HS-5 (cell line): ENCODE data around the gene ARPC5.

ENCODE experiments used
- DNase-seq: peaks from one replicate; pipeline ENCODE4 v3.0.0-alpha.2; 2012; ENCODE audit warnings: low read depth

ARPC5 gene

DNA sequence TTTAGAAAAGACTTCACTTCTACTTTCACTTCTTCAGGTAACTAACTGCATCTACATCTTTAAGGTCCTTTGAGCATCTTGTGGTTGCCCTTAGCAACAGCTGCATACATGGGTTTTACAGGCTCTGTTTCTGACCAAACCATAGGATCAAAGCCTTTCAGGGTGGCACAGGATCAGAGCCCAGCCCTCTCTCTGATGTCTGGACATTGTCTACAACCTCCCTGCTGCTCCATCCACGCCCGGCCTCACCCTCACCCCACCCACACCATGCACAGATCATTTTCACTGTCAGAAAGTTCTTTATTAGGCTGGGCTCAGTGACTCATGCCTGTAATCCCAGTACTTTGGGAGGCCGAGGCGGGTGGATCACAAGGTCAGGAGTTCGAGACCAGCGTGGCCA, 50.5 kb downstream of the ARPC5 start:
- no peak for DNase-seq

DNA sequence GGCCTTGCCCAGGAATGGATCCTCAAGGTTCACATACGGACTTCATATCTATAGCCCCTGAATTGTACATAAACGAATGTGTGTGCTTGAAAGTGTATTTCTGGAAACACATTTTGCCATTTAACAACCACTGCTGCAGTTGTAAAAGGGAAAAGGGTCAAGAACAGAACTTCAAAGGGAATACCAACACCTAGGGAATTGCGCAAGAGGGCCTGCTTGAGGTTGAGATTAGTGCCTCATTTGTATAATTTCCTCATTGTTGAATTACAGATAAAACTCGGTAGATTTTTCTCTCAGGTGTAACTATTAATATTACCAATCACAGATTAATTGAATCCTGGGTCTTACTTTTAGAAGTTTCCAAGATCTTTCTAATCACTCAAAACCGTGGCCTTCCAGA, 51.4 kb downstream of the ARPC5 start:
- no peak for DNase-seq

DNA sequence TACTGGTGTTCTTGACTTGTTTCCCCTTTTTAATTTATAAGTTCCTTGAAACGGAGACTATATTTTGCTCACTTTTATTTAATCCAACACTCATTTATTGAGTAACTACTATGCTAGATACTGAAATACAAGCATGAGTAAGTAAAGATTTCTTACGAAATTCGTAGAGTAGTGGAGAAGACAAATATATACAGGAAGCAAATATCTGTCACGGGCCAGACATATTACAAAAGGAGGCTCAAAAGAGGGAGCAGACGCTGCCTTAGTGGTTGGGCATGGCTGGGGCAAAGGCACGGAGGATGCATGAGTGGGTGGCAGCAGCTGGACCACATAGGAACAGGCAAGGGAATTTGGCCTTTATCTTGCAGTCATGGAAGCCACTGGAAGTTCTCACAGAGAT, 52.1 kb downstream of the ARPC5 start:
- DNase-seq, result no peak

DNA sequence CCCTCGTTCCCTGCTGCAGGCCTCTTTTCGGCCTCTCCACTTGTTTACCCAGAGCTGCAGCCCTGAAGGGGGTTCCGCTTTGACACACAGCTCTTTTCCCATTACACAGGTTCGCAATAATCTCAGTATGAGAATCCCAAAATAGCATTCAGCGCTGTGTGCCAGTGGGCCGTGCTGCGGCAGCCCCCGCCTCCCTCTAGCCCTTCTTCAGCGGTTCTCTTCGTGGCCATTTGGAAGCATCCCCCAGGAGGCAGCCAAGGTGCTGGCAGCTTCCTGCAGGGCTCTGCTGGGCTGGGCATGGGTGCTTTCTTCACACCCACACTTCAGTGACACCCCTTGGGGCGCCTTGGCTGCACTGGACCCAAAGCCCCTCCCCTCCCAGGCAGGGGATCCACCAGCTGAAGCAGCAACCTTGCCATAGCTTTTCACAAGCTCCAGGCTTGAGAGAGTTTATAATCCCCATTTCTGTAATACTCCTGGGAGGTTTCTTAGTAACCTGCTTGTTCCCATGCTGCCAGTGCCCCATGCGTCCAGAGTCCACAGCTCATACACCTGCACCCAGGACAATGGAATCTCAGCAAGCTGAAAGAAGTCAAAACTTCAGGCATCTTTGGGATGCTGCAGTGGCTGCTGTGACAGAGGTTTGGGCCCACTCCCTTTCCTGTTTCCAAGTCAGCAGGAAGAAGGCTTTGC, 53.4 kb downstream of the ARPC5 start:
- DNase-seq, result no peak

DNA sequence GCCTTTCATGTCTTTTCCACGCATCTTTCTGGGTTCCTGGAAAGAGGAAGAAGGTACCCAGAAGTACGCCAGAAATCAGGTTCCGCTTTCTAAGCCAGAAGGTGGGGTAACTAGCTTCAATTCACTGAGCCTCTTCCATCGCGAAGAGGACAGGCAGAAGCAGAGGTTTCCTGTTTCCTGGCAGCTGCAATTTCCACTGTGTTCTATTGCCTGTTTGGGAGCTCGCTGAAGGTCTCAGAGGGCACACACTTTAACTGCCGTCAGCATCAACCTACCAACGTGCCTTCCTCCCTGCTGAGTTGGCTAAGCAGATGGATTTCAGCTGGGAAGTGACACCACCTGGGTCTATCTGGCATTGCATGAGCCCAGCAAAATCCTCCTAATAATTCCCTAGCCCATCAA, 55.3 kb downstream of the ARPC5 start:
- no peak for DNase-seq

DNA sequence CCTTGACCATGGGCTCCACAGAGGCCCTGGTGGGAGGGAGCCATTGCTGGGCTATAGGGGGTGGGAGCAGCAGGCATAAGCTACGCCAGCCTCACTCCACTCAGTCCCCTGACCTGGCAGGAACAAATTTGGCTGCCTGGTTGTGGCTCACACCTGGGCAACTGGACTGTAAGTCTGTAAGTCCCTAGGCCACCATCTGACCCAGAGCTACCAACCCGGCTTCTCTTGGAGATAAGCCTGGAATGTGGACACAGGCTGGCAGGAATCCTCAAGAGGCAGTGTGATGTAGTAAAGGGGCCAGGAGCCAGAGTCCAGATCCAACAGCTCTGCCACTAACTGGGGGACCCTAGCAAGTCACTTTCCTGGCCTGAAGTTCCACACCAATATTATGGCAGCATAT, 56.7 kb downstream of the ARPC5 start:
- no peak for DNase-seq

DNA sequence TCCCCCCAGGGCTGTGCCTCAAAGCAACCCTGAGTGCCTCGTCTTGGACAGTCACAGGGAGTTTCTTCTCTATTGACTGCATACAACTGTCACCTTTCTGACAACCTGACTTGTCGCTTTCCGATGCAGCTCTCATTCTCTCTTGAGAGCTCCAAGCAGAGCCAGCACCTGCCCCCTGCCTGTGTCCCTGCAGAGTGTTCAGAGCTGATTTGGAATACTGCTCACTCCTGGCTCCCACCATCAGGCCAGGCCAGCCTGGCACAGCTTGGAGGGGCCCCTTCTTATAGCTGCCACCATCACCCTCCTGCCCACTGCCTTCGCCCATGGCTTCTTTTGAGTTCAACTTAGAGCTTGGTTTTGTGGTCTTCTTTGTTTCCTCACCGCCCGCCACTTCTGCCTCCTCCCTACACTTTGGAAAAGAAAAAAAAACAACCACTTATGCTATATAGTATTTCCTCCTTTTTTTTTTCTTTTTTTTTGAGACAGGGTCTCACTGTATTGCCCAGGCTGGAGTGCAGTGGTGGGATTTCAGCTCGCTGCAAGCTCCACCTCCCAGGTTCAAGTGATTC, 57.6 kb downstream of the ARPC5 start:
- DNase-seq, result no peak

DNA sequence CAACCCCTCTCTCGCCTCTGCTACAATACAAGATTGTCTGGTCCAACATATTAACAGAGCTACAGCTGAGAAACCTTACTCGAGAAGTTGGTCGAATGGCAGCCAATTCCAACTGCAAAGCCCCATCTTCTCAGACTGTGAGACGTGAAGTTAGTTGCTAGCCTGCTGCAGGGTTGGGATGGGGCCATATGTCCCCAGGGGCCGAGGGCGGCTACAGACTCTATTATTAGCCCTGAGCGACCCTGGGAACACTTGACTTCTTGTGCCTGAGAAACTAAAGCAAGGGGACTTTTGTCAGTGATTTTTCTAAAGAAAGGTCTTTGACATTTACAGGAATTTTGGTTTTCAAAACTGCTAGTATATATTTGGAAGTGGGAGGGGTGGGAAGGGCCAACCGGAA, 59.0 kb downstream of the ARPC5 start:
- no peak for DNase-seq

DNA sequence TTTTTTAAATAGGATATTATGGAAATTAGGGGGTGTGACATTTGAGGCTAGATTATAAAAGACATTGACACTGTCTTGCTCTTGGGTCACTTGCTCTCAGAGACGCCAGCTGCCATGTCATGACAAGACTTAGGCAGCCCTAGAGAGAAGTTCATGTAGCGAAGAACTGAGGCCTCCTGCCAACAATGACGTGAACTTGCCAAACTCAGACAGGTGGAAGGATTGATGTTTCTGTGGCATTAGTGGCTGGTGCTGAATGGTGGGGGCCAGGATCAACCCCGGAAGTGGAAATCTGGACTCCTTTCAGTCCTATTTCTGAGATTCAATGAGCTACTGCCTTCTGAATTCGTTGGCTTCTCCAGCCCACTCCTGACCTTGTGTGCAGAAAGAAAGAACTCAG, 60.0 kb downstream of the ARPC5 start:
- DNase-seq, result no peak

DNA sequence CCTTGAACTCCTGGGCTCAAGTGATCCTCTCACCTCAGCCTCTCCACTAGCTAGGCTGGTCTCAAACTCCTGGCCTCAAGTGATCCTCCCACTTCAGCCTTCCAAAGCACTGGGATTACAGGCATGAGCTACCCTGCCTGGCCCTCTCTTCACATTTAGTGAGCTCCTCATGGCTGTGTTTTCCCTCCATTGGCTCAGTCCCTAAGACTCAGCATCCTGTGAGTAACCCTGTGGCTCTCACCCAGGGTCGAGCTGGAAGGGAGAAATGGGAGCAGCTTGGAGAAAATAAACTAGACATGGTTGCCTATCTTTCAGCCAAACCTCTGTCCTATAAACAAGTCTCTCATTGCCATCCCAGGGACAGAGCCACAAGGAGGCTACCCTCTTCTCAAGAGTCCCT, 62.9 kb downstream of the ARPC5 start:
- DNase-seq, result no peak

DNA sequence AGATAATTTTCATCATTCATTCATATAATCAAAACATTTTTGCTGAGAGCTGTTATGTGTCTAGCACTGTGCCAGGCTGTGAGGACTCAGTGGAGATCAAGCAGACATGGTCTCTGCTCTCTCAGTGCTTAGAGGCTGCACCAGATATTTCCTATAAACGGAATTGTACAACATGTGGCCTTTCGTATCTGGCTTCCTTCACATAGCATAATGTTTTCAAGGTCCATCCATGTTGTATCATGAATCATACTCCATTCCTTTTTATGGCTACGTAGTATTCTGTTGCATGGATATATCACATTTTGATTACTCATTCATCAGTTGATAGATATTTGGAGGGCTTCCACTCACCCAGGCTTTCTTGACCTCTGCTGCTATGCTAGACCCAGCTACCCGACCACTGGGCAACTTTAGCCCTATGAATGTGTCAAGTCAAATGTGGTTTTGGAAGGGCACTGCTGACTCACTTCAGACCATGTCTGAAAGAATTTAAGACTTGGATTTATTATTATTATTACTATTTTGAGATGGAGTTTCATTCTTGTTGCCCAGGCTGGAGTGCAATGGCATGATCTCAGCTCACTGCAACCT, 63.8 kb downstream of the ARPC5 start:
- DNase-seq, result no peak
